HTERT RPE-1 (cell line): ENCODE results near the gene USP48.

Experiments used
- in situ Hi-C: fragments of 300-500 bp; cut with MboI; formaldehyde crosslinking; loops from 4 replicates; pipeline ENCODE4 v1.14.3; 2020; ENCODE audit warnings: low sequenced_read_pairs

Gene USP48

DNA sequence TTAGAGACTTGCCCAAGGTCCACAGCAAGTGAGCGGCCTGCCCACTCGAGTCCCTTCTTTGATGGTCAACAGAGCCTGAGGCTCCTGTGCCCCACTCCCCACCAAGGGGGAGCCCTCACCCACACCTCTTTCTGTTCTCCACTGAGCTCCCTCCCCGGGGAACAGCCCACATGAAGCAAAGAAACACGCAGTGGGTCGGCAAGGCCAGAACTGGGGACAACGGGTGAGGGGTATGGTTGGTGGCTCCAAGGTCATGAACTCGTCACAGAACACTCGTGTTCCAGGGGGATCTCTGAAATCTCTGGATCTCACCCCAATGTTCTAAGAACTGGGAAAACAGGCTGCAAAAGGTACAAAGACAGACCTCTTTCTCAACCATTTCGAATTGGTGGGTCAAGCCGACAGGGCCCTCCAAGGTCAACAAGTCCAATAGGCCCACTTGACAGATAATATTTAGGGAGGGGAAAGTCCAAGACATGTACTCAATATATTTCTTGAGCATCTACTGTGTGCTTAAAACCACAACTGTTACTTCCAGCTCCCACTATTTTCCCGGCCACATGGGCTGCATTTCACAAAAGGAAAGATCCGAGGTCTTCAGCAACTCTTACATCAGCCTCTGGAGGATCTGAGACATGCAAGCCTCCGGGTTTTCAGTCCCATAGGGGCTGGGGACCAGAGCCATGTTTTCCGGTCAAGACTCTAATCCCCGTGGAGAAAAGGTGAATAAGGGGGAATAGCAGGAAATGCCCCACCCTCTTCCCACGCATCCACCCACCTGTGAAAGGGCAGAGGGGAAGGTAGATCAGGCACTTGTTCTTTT, 112.7 kb downstream of the USP48 start:
- in situ Hi-C loops, result no loop called here

DNA sequence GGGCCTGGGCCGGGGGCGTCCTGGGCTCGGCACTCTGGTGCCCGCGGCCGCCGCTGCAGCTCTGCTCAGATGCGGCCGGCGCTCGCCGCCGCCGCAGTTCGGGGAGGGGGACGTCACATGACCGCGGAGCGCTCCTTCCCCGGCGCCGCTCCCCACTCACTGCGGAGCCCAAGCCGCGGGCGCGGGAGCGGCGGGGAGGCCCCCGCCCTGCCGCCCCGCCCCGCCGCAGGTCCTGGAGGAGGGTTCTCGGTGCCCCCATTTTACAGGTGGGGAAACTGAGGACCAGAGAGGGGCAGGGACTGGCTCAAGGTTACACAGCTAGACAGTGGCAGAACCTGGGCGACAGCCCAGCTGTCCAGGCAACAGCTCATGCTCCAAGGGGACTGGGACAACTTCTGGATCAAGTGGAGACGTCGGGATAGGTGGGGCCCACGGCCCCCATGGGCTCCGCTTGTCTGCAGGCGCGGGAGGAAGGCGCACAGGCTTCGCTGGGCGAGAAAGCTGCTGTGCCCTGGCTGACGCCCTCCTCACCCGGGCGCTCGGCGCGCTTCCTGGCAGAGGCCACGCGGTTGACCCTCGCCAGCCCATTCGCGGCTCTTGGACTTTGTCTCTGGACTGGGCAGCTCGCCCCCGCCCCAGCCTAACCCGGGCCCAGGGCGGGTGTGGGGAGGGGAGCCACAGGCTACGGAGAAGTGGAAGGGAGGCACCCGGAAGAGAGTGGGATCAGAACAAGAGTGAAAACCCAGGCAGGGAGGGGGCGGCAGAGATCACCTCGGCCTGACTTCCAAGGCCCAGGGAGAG, 113.5 kb downstream of the USP48 start, which contains the start of gene RAP1GAP:
TSS of gene RAP1GAP (minus strand) at position 100 of the 801 bp plus-strand sequence. CDS start 49,325 bp downstream, outside the sequence.
- in situ Hi-C loops, result no loop called here

DNA sequence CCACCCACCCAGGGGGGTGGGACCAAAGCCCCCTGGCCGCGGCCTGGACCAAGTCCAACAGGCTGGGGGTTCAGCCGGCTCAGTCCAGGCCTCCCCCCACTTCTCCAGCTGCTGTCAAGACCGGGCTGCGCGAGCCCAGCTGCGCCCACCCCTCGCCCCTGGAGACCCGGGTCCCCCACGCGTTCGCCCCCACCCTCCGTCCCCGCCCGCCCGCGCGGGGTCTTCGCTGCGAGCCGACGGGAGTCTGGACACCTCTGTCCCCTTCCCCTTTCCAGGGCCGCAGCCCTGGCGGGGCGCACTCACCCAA, 114.0 kb downstream of the USP48 start:
- in situ Hi-C loops, result no loop called here

DNA sequence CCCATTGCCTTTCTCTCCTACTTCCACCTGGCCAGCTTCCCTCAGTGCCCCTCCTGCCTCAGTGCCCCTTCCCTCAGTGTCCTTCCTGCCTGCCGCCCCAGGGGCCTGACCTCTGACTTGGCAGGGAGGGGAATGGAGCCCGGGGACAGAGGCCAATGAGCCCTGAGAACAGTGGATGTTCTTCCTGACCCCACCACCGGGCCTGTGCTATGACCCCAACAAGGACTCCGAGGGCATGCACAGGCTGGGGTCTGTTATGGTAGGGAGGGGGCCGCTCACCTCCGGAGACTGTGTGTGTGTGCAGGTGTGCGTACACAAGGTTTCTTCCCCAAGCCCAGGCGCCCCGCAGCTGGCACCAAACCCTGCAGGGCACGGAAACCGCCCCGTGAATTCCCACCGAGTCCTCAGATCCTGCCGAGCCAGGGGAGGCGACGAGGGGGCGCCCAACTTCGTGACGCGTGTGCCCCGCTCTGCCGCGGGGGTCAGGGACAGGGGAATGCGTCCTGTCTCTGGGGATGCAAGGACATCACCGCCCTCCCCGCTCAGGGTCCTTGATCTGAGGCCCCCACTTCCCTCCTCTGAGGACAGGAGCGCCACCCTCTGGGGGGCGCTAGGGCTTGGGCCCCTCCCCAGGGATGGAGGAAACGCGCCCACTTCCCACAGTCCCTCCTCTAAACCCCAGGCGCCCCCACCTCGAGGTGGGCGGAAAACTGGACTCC, 114.6 kb downstream of the USP48 start:
- in situ Hi-C loops, result no loop called here

DNA sequence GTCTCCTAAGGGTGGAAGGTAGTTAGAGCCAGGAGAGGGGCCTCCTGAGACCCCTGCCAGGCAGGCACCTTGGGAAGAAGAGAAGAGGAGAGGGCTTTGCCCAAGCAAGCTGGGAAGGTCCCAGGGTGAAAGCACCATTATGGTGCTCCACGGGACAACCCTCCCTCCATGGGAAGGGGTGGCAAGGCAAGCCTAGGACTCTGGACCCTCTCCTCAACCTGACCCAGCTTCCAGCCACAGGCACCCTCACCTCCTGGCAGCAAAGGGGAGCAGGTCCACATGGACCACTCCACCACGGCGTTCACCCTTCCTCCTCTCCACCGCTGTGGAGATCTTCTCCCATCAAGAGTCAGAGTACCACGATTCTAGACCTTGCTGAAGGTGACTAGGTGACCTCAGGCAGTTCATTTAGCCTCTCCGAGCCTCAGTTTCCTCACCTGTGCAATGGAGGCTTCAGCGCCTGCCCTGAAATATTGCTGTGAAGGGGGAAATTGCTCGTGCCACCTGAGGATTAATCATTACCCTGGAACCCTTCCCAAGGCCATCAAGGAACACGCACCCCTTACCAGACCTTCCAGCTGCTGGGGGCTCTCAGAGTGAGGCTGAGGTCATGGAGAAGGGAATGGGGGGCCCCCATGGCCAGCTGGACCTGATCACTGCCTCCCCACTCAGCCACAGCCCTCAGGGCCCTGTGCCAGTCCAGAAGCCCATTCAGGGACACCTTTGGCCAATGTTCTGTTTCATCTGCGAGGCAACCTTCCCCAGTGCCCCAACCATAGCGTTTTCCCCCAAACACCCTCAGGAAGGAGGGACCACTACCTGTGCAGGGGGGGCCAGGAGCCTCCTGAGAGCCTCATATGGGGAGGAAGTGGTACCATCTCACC, 115.4 kb downstream of the USP48 start:
- in situ Hi-C loops, result no loop called here

DNA sequence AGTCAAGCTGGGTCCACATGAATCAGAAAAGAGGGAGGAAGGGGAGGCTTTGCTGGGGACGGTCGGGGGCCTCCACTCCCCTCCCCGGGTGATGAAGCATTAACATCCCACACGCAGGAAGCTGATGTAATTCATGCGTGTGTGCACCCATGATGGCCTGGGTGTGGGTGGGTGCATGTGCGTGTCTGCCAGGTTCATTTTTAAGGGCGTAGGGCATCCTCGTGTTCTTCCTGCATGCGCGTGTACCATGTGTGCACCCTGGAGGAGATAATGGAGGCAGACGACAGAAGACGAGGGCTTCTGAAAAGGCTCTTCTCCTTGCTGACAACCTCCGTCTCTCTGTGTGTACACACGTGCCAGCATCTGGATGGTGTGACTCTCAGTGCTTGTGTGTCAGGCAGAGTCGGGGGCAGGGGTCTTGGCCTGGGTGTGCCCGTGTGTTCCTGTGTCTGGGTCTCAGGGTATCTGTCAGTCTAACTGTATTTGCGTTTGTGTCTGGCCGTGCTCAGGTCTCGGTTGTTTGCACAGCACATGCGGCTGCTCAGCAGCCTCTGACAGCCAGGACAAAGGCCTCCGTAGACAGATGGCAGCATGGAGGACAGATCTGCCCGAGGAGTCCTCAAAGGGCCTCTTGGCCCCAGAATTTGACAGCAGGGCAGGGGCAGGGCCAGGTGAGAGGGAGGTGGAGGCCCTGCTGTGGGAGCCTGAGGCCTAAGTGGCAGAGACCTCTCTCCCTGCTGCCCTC, 116.2 kb downstream of the USP48 start:
- in situ Hi-C loops, result no loop called here

DNA sequence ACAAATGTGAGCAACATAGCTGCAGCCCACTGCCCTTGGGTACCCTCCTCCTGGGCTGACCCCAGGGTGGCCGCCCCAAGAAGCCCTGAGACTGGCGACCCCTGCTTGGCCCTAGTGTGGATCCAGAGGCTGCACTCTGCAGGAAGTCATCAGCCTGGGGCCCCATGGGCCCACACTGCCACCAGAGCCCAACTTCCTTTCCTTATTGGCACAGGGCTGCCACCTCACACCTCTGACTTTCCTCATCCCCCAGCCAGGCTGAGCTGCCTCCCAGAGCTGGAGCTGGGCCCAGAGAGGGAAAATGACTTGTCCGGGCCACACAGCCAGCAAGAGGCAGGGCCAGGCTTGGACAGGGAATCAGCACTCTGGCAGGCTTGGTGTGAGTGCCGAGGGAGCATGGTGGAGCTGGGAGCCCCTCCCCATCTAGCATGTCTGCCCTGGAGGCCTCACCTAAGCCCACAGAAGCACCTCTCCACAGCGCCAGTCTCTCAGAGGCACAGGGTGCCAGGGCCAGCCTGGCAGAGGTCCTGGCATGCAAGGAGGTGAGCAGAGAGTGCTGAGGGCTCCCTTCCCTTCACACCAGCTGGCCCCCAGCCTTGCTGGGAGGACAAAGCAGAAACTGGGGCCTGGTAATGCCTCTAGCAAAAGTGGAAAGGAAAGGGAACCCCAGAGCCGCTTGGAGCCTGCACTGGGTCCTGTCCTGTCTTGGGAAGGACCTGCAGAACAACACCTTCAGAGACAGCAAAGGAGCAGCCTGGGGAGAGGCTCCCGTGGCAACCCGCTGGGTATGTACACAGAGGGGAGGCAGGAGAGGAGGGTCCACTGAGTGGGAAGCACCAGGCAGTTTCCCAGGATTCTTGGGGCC, 117.0 kb downstream of the USP48 start:
- in situ Hi-C loops, result no loop called here

DNA sequence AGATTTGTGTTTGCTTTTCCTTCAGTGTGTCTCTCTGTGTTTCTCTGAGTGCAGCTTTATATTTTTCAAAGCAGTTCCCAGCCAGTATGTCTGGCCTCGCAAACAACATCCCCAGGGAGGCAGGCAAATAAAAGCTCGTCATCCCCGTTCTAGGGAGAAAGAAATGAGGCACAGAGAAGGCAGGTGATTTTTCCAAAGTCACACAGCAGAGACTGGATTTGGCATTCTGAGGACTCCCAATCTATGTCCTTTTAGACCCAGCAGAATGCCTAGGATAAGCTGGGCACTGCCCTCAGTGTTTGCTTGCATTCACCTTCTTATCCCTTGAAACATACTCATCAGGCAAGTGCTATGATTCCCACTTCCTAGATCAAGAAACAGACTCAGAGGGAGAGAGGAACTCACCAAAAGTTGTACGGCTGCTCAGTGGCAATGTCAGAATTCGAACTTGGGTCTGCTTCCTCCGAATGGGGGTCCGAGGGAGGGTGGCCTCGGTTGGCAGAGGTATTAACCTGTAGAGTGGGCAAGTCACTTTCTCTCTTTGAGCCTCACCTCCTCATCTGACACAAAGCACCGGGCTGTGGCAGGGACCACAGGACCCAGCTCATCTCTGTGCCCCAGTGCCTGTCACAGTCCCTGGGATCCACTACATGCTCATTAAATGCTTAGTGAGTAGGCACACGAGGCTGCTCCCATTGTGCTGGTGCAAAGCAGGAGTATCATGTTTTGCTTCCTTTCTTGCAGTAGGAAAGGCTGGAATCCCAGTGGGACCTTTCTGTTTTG, 118.0 kb downstream of the USP48 start:
- in situ Hi-C loops, result no loop called here

DNA sequence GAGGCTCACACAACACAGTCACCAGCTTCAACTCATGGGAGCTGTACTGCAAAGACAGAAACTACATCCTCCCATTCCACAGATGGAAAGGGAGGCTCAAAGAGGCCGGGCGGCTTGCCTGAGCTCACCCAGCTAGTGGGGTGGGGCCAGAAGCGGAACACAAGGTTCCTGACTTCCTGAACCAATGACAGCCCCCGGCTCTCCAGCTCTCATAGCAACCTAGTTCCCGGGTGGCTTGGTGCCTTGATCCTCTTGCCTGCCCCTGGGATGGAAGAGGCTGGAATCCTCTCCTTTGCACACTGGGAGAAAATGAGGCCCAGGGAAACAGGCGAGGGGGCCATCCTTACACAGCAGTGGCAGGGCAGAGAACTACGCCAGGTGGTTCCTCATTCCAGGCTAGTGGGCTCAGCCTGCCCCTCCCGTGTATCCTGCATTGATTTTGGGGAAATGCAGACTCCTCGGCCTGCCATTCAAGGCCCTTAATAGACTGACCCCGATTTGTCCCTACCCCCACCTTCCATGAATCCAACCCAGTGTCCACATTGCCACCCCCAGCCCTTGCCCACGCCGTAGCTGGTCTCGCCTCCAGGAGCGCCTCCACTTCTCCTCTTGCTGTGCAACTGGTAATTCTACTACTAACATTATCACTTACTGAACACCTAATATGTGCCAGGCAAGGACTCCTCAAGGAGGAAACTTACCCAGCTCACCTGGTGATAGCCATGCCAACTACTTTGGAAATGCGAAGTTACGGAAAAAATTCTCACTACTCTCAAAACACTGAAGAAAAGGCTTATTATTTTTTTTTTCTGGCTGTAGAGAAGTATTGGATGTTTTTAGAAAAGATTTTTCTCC, 118.8 kb downstream of the USP48 start:
- in situ Hi-C loops, result no loop called here

DNA sequence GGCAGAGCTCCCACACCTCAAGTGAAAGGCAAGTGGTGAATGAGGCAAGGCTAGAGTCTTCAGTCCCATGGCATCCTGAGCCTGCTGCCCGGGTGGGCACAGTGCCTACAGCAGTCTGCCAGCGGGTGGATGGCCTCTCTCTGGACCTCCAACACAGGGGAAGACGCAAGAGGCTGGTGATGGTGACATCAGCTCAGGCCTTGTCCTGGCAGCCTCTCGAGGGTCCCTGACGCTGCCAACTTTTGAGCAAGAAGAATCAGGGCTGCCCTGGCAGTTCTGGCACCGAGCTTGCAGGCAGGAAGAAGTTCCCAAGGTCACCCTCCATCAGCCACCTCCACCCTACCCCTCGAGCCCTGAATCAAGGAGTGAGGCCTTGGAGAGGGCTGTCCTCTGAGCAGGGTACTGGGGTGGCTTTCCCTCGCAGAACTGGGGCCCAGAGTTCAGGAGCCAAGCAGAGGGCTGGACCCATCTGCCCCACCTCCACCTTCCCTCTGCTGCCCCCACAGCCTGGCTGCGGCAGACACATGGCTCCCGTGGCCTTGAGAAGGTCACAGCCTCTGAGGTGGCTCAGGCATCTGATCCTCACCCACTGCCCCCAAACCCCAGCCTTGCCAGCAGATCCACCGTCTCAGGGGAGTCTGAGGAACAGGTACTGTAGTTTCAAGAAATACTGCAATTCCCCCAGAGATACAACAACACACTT, 119.5 kb downstream of the USP48 start:
- in situ Hi-C loops, result no loop called here

DNA sequence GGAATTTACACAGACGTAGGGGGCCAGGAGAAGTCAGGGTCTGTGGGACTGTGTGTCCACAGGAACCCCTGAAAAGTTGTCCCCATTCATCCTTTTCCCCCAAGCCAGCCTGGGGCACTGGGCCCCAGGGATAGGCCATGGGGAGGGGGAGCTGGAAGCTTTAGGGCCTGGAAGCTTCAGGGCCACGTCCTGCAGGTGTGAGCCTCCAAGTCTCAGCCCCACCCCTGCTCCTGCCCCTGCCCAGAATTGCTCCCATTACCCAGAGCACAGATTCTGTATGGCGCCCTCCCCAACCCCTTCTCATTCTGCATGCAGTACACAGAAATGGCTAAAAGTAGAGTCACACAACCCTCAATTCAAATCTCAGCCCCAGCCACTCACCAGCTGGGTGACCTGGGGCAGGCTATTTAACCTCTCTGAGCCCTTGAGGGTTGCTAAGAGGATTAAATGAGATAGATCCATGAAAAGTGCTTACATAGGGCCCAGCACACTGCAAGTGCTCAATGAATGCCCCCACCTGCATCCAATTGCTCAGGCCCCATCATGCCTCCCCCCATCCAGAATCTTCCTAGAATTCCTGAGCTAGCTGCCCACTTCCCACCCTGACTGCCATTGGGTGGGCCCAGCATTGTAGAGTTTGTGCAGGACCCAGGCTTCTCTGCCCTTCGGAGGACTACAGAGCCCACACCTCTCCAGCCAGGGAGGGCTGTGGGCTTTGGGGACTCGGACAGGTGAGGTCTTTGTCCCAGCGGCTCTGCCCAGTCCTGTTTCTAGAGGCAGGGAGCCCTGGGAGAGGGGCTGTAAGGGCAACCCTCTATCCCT, 120.3 kb downstream of the USP48 start:
- in situ Hi-C loops, result no loop called here

DNA sequence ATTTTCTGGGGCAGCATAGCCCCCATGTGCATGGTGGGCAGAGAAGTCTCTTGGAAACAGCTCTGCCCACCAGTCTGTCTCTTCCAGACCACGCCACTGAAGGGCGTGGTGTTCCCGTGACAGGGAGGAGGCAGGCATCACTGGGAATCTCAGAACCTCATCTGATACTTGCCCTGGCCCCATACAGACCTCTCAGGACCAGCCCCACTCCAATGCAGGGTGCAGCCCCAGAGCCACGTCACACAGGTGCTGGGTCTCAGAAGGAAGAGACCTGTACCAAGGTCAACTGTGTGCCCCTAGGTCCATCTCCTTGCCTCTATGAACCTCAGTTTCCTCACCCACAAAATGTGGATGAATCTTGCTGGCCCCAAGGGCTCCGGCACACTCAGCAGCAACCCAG, 121.1 kb downstream of the USP48 start:
- in situ Hi-C loops, result no loop called here

DNA sequence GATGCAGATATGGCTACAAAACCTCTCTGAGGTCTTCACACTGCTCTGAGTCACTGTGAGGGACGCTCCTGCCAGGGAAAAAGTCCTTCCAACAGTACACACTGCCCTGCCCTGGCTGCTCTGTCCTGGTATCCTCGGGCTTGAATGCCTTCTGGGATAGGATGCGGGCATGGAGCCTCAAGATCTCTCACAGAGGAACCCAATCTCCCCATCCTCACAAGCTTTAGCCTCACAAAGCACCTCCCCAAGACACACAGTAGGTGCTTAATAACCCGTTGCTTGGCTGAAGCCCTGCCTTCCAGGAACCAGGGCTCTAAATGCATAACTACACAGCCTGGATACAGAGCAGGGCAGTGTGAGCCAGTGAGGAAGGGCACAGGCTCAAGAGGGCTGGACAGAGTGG, 123.0 kb downstream of the USP48 start:
- in situ Hi-C loops, result no loop called here

DNA sequence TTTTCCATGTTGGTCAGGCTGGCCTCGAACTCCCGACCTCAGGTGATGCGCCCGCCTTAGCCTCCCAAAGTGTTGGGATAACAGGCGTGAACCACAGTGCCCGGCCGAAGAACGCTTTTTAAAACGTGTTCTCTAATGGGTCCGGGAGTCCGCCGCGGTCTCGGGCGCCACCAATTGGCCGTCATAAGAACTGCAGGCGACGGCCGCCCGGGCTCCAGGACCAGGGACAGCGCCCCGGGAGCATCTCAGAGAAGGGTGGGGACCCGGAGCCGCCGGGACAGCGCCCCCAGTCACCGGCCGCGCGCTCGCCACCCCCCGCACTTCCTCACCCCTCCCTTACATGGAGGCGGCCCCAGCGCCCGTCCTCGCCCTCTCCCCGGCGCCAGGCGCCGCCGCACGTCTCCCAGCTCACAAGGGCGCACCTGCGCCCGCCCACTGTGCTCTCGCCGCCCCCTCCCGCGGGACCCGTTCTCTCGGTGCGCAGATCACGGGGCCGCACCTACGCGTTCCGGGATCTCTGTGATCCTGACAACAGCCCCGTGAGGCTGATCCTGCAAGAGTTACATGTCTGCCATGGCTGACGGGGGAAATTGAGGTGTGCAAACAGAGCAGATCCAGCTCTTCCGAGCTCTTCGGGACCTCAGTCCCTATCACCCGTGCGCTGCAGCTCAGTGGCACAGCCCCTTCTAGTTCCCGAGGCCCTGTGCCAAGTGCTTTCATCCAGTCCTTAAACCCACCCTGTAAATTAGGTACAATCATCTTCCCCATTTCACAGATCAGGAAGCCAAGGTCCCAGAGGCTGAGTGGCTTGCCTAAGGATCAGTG, 123.6 kb downstream of the USP48 start:
- in situ Hi-C loops, result no loop called here
